ENCODE data around the gene AARSD1.
"Not testable (repeated sequence)": the region's sequence is repeated elsewhere in the genome, so short reads cannot be mapped to it uniquely, and the experiment has no call there.

GRCh38 chr17:43000894-43001293, 36.6 kb upstream of the AARSD1 start:
- TF ChIP-seq CTCF (conservative IDR thresholded peaks at IDR 0.05; ENCODE audit: low read depth in 2 of 2); EZH2 (IDR thresholded peaks at IDR 0.05; ENCODE audit: low read depth, unreplicated experiment); EZH2phosphoT487 (IDR thresholded peaks at IDR 0.05; ENCODE audit: unreplicated experiment); ZNF331 (CRISPR knock-in tag; IDR thresholded peaks at IDR 0.05; ENCODE audit: low read depth); JUNB (IDR thresholded peaks at IDR 0.05; ENCODE audit: unreplicated experiment); REST (IDR thresholded peaks at IDR 0.05; ENCODE audit: unreplicated experiment); ETS1 (IDR thresholded peaks at IDR 0.05); CREB1 (CRISPR knock-in tag; IDR thresholded peaks at IDR 0.05; ENCODE audit: low read depth): not testable (repeated sequence)
- peak; percentile 26; the same call in 1 of the 2 replicates for TF ChIP-seq POLR2AphosphoS5 (IDR thresholded peaks at IDR 0.05; ENCODE audit: low read depth)

Data from GM23338 (cell line).